Upper lobe of left lung (tissue), 6 donors: ENCODE results near the gene IL6ST. TPM values are rescaled to one million over a fixed set of nuclear protein-coding genes. Genes with fewer than 3 reads are reported as not detected.
A peak's percentile ranks its signal among the peaks of the same experiment; 100 is the strongest.
"Not testable (repeated sequence)": the region's sequence is repeated elsewhere in the genome, so short reads cannot be mapped to it uniquely, and the experiment has no call there.

Source experiments
- ATAC-seq, 2 donors: fragments of 200-7000 bp; cut with Tn5 transposase; one replicate each; pipeline ENCODE4 v1.9.1; 2022; ENCODE audit warnings: mild to moderate bottlenecking in 2 of 2, moderate library complexity in 2 of 2; ENCODE audit not compliant: low FRiP score in 2 of 2
- DNase-seq, 2 donors: peaks; one replicate each; pipeline ENCODE4 v3.0.0-alpha.2; 2019 to 2020
- H3K27ac ChIP-seq, 4 donors: fragments of 200-600 bp; sonication (generic); one replicate each; pipeline ENCODE4 v1.5.1; 2016 to 2019
- H3K27me3 ChIP-seq, 4 donors: fragments of 200-600 bp; sonication (generic); one replicate each; pipeline ENCODE4 v1.5.1; 2017 to 2019
- H3K36me3 ChIP-seq, 4 donors: fragments of 200-600 bp; sonication (generic); one replicate each; pipeline ENCODE4 v1.5.1; 2016 to 2019
- H3K4me1 ChIP-seq, 4 donors: fragments of 200-600 bp; sonication (generic); one replicate each; pipeline ENCODE4 v1.5.1; 2018 to 2019
- H3K4me3 ChIP-seq, 4 donors: fragments of 200-600 bp; sonication (generic); one replicate each; pipeline ENCODE4 v1.5.1; 2017 to 2019; ENCODE audit warnings: mild to moderate bottlenecking in 2 of 4, moderate library complexity in 1 of 4
- H3K9me3 ChIP-seq, 4 donors: fragments of 200-600 bp; sonication (generic); one replicate each; pipeline ENCODE4 v1.5.1; 2018 to 2019
- CTCF ChIP-seq, 6 experiments: fragments of 450-650 bp in 4 of 6; fragments of 200-600 bp in 2 of 6; sonication (generic) in 2 of 6; IDR thresholded peaks; one replicate each; pipeline ENCODE4 v1.5.1; 2016 to 2019; ENCODE audit warnings: antibody characterized with exemption in 6 of 6
- EP300 ChIP-seq, 4 donors: sonication (generic); formaldehyde crosslinking; IDR thresholded peaks; one replicate each; pipeline ENCODE4 v1.5.1; 2017; ENCODE audit warnings: antibody characterized with exemption in 4 of 4, control low read depth in 2 of 4
- POLR2A ChIP-seq, 4 donors: fragments of 450-650 bp; IDR thresholded peaks; one replicate each; pipeline ENCODE4 v1.5.1; 2016 to 2017; ENCODE audit warnings: antibody characterized with exemption in 4 of 4, mild to moderate bottlenecking in 2 of 4
- POLR2AphosphoS5 ChIP-seq, 2 donors: sonication (generic); formaldehyde crosslinking; IDR thresholded peaks; one replicate each; pipeline ENCODE4 v1.5.1; 2017; ENCODE audit warnings: antibody characterized with exemption in 2 of 2
- WGBS, 2 donors: methylation state at CpG; one replicate each; pipeline ENCODE4 v1.1.5; 2017 to 2018; 5-methylcytosine and 5-hydroxymethylcytosine counted together
- total RNA-seq, 6 donors: library from RNA; depleted of rRNA in 4 of 6; stranded (reverse); fragments of >200 nt in 4 of 6; gene quantifications; one replicate each; pipeline versions ENCODE4 v1.1.0 to v1.2.1, GENCODE V29; 2016 to 2021
- donor health status: DM: no; HTN: no; CAD: no; lungs with moderate emphysema.
- donor health status: DM: no; HTN: yes; CAD: no; lungs with severe emphysema.

The IL6ST gene
- total RNA-seq, 6 donors from 2014 or later, result 177 to 383 (median 300) TPM

- Histone ChIP-seq H3K9me3 (peaks cover 0 to 4% (median 0%) of the 10 kb centered on the region in 4 donors), H3K27ac (no peak overlapping the region), H3K36me3 (no peaks in the 10 kb centered on the region), H3K4me3 (no peak overlapping the region), H3K27me3 (no peaks in the 10 kb centered on the region), H3K4me1 (no peaks in the 10 kb centered on the region)
- DNase-seq, result no peak
- ATAC-seq, result no peak
- TF ChIP-seq POLR2AphosphoS5 (IDR thresholded peaks at IDR 0.05), result no peak
- TF ChIP-seq EP300 (IDR thresholded peaks at IDR 0.05), result no peak
- no peak for TF ChIP-seq POLR2A (IDR thresholded peaks at IDR 0.05)
- TF ChIP-seq CTCF (IDR thresholded peaks at IDR 0.05), result no peak
- 86 to 90% methylated on average over 1 of the region's 1 CpG for WGBS, 2 donors
Observed at GRCh38 chr5:56004874-56005273, 10.1 kb upstream of the IL6ST start.

GRCh38 chr5:56003679-56004078 lies 8.9 kb upstream of the IL6ST start:
- no peaks in the 10 kb centered on the region for H3K36me3 ChIP-seq
- H3K9me3 ChIP-seq, result peaks cover 0 to 4% (median 0%) of the 10 kb centered on the region in 4 donors
- no peak for TF ChIP-seq POLR2AphosphoS5 (IDR thresholded peaks at IDR 0.05)
- WGBS, 2 donors, result 87 to 89% methylated on average over 5 of the region's 5 CpGs
- no peak overlapping the region for H3K27ac ChIP-seq
- DNase-seq, result no peak
- H3K27me3 ChIP-seq, result no peaks in the 10 kb centered on the region
- H3K4me1 ChIP-seq, result no peaks in the 10 kb centered on the region
- ATAC-seq, result no peak
- H3K4me3 ChIP-seq, result no peak overlapping the region

- 69 to 87% methylated on average over 2 of the region's 2 CpGs for WGBS, 2 donors
- ATAC-seq, result peak in 1 of 2 donors; percentile 44
Observed at GRCh38 chr5:56003179-56003578, 8.4 kb upstream of the IL6ST start.

GRCh38 chr5:56002303-56002702 lies 7.5 kb upstream of the IL6ST start:
- no peak for TF ChIP-seq CTCF (IDR thresholded peaks at IDR 0.05)
- no peak for TF ChIP-seq EP300 (IDR thresholded peaks at IDR 0.05)
- TF ChIP-seq POLR2A (IDR thresholded peaks at IDR 0.05), result no peak
- no peak for TF ChIP-seq POLR2AphosphoS5 (IDR thresholded peaks at IDR 0.05)
- DNase-seq, result no peak
- peaks cover 0 to 4% (median 0%) of the 10 kb centered on the region in 4 donors for H3K9me3 ChIP-seq
- H3K27me3 ChIP-seq, result no peaks in the 10 kb centered on the region
- WGBS, 2 donors, result 93 to 96% methylated on average over 2 of the region's 2 CpGs
- no peak overlapping the region for H3K27ac ChIP-seq
- peaks cover 0 to 4% (median 0%) of the 10 kb centered on the region in 4 donors for H3K4me1 ChIP-seq
- no peak for ATAC-seq
- H3K4me3 ChIP-seq, result no peak overlapping the region
- no peaks in the 10 kb centered on the region for H3K36me3 ChIP-seq

More at GRCh38 chr5:56003179-56003578, 8.4 kb upstream of the IL6ST start:
- Histone ChIP-seq H3K27me3 (no peaks in the 10 kb centered on the region), H3K27ac (no peak overlapping the region), H3K9me3 (peaks cover 0 to 4% (median 0%) of the 10 kb centered on the region in 4 donors), H3K4me1 (no peaks in the 10 kb centered on the region), H3K4me3 (no peak overlapping the region), H3K36me3 (no peaks in the 10 kb centered on the region)
- peak in 1 of 2 donors; percentile 54 for DNase-seq
- TF ChIP-seq POLR2A (IDR thresholded peaks at IDR 0.05) (no peak), CTCF (IDR thresholded peaks at IDR 0.05) (no peak), POLR2AphosphoS5 (IDR thresholded peaks at IDR 0.05) (no peak), EP300 (IDR thresholded peaks at IDR 0.05) (no peak)

GRCh38 chr5:56000221-56000620 lies 5.5 kb upstream of the IL6ST start:
- WGBS, 2 donors, result 90 to 97% methylated on average over 5 of the region's 5 CpGs
- ATAC-seq, H3K27ac ChIP-seq, H3K9me3 ChIP-seq, H3K4me3 ChIP-seq, H3K36me3 ChIP-seq, H3K27me3 ChIP-seq, DNase-seq: not testable (repeated sequence)
- peaks cover 7 to 10% (median 9%) of the 10 kb centered on the region in 4 donors for H3K4me1 ChIP-seq

- no peak for DNase-seq
- H3K4me3 ChIP-seq, result no peak overlapping the region
- no peak for ATAC-seq
- TF ChIP-seq CTCF (IDR thresholded peaks at IDR 0.05), result no peak
- no peak for TF ChIP-seq EP300 (IDR thresholded peaks at IDR 0.05)
- TF ChIP-seq POLR2A (IDR thresholded peaks at IDR 0.05), result no peak
- no peak for TF ChIP-seq POLR2AphosphoS5 (IDR thresholded peaks at IDR 0.05)
- H3K9me3 ChIP-seq, result peaks cover 0 to 4% (median 0%) of the 10 kb centered on the region in 4 donors
- no peak overlapping the region for H3K27ac ChIP-seq
- H3K36me3 ChIP-seq, result no peaks in the 10 kb centered on the region
- peaks cover 7 to 10% (median 9%) of the 10 kb centered on the region in 4 donors for H3K4me1 ChIP-seq
- H3K27me3 ChIP-seq, result no peaks in the 10 kb centered on the region
- WGBS, 2 donors, result 88 to 90% methylated on average over 6 of the region's 6 CpGs
Observed at GRCh38 chr5:55998966-55999365, 4.2 kb upstream of the IL6ST start.
